HepG2 (cell line): ENCODE data around the gene CNKSR3. TPM values are rescaled to one million over a fixed set of nuclear protein-coding genes. Genes with fewer than 3 reads are reported as not detected.

ENCODE experiments used
- ZBED4 ChIP-seq: sonication (generic); formaldehyde crosslinking; IDR thresholded peaks from 2 replicates; pipeline ENCODE4 v1.4.0; 2020; ENCODE audit warnings: missing genetic modification reagents, borderline replicate concordance
- polyA plus RNA-seq, 8 experiments: library from polyadenylated mRNA; depleted of rRNA in 3 of 8; stranded (reverse) in 7 of 8; unstranded in 1 of 8; fragments of >200 nt; fragmentation: Illumina TruSeq in 4 of 8; extraction: Trizol in 4 of 8; gene quantifications; 2 replicates each; pipeline versions ENCODE4 v1.2.1 to v1.2.3, GENCODE V29; 2011 to 2016; ENCODE audit warnings: low read depth in 4 of 8, missing spikeins in 1 of 8, mixed read lengths in 1 of 8; ENCODE audit not compliant: insufficient read depth in 1 of 8
- small RNA-seq, 3 experiments: library from RNA; depleted of rRNA; stranded (forward); fragments of <200 nt; gene quantifications; one replicate each; pipeline ENCODE3, GENCODE V24; 2012; ENCODE audit warnings: low read depth in 2 of 3, low replicate concordance in 1 of 3; ENCODE audit not compliant: insufficient read length in 3 of 3, insufficient read depth in 2 of 3
- total RNA-seq, 5 experiments: library from RNA; depleted of rRNA; stranded (reverse); fragments of >200 nt; fragmentation: Illumina TruSeq; extraction: Trizol; gene quantifications; 2 replicates each; pipeline ENCODE4 v1.2.3, GENCODE V29; 2016; ENCODE audit warnings: low read depth in 1 of 5

CNKSR3 gene
- total and polyA plus RNA-seq, 2 of the 13 experiments (the other 11 are each of a cell fraction or from before 2014, with no cell fraction given), result 9.2 to 38.6 TPM

- TF ChIP-seq ZBED4 (CRISPR knock-in tag), result no peak
- TF ChIP-seq, all 625 proteins: peak for 0
Measured at GRCh38 chr6:154341336-154341735, 169.1 kb downstream of the CNKSR3 start (continued).

Small RNA genes within 50 kb of the gene (small RNA-seq; reads per million reads assigned to genes)
- gene AL357075.2, result 0 reads per million in 3 experiments

Other genes with a start within 250 kb of the CNKSR3 start
- gene IPCEF1, start 153.9 kb downstream of the CNKSR3 start, total RNA-seq (2016; rRNA removed; fragmentation: Illumina TruSeq; extraction: Trizol), result not detected in 2 replicates
- gene IPCEF1, start 153.9 kb downstream of the CNKSR3 start, polyA plus RNA-seq (2011; rRNA removed), result 0.03 and 0.22 TPM in 2 replicates
- 40.8 and 47.3 TPM in 2 replicates for gene SCAF8, start 222.7 kb upstream of the CNKSR3 start, total RNA-seq (2016; rRNA removed; fragmentation: Illumina TruSeq; extraction: Trizol)
- 15.3 and 15.9 TPM in 2 replicates for gene SCAF8, start 222.7 kb upstream of the CNKSR3 start, polyA plus RNA-seq (2011; rRNA removed)